Ammon's horn (tissue), 1 donor: ENCODE data around the gene CEACAM4.
A peak's percentile ranks its signal among the peaks of the same experiment; 100 is the strongest.
"Not testable (repeated sequence)": the region's sequence is repeated elsewhere in the genome, so short reads cannot be mapped to it uniquely, and the experiment has no call there.

Experiments used
- DNase-seq: peaks from one replicate; pipeline ENCODE4 v3.0.0-alpha.2; 2016; ENCODE audit warnings: low spot score

The CEACAM4 gene

DNA sequence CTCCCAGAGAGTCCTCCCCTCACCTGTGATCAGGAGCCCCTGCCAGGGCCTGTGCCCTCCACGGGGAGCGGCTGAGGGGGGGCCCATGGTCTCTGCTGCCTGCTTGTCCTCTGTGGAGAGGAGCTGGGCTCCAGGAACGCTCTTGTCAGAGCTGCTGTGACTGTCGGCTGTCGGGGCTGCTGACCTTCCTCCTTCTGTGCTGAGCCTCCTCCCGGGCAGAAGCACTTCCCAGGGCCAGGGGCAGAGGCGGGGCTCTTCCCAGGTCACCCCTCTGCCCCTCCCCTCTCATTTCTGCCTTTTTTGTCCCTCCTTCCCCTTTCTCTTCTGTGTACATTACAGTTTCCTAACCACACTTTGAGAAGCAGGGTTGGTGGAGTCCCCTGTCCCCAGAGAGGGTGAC lies at the start of gene CEACAM4:
Gene CEACAM4 (minus strand): TSS at position 198 of the 400 bp plus-strand sequence. CDS start 111 bp downstream, at position 87.
- peak; percentile 57 for DNase-seq

DNA sequence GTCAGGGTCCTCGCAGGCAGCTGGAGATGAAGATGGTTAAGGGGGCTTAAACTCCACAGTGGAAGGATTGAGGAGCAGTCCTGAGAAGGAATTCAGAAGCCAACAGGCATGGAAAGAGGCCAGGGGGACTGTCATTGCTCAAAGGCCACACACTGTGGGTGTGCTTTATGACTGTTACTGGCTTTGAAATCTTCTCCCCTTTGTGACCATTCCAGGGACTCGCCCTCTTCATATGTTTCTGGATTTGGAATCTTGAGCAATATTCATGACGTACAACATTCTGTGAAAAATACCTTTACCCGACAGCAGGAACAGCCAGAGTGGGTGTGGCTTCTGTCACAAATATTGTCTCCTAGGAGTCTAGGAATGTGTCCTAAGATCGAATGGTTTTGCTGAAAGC lies 44.6 kb upstream of the CEACAM4 start:
- DNase-seq, result no peak

DNA sequence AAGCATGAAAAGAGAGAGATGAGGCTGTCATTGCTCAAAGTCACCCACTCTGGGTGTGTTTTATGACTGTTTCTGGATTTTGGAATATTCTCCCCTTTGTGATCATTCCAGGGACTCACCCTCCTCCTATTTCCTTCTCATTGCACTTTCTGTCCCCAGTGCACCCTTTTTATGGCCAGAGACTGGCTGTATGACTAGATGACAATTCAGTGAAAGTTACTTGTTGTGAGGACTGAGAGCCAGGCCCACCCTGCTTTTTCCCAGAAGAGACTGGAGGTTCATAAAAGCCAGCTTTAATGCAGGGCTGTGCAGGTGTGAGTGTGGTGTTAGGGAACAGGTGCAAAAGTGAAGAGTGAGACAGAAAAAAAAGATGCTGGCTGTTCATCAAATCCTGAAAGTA lies 43.9 kb upstream of the CEACAM4 start:
- DNase-seq, result no peak

DNA sequence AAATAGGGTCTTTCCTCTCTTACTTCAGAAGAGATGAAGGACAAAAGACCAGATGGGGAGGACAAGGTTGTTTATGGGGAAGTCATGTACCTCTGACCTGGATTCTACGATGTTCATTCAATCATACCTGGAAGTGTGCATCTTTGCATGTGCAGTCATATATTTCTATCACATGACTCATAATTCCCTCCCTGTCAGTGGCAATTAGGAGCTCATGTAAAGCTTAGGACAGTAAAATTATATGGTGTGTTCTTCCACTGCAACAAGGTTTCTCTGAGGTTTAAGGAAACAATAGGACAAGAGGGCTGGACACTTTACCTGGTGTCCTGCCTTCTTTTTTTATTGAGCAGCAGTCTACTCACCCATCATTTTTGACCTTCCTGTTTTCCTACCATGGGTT lies 41.4 kb upstream of the CEACAM4 start:
- no peak for DNase-seq

DNA sequence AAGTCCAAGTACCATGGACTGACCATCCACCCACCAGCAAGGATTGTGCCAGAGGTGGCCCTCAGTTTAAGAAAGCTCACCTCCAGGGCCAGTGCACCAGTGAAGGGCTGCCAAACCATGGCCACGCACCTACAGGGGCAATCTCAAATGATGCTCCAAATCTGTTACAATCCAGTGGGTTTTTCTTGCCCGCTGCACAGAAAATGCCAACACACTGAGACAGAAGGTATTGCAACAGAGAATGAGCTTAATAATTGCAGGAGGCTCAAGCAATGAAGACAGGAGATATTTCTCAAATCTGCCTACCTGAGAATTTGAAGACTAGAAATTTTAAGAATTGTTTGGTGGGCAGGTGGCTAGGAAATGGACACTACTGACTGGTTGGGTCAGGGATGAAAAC lies 39.2 kb upstream of the CEACAM4 start:
- no peak for DNase-seq

DNA sequence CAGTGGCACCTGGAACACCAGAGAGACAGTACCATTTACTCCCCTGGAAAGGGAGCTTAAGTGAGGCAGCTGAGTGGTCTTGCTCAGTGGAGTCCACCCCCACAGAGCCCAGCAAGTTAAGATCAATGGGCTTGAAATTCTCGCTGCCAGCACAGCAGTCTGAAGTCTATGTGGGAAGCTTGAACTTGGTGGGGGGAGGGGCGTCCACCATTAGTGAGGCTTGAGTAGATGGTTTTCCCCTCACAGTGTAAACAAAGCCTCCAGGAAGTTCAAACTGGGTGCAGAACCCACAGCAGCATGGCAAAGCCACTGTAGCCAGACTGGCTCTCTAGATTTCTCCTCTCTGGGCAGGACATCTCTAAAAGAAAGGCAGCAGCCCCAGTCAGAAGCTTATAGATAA lies 30.3 kb upstream of the CEACAM4 start:
- no peak for DNase-seq

DNA sequence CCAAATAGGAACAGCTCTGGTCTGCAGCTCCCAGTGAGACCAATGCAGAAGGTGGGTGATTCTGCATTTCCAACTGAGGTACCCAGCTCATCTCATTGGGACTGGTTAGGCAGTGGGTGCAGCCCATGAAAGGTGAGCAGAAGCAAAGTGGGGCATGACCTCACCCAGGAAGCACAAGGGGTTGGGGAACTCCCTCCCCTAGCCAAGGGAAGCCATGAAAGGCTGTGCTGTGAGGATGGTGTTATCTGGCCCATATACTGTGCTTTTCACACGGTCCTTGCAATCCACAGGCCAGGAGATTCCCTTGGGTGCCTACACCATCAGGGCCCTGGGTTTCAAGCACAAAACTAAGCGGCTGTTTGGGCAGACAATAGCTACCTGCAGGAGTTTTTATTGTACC lies 29.9 kb upstream of the CEACAM4 start:
- DNase-seq, result not testable (repeated sequence)

DNA sequence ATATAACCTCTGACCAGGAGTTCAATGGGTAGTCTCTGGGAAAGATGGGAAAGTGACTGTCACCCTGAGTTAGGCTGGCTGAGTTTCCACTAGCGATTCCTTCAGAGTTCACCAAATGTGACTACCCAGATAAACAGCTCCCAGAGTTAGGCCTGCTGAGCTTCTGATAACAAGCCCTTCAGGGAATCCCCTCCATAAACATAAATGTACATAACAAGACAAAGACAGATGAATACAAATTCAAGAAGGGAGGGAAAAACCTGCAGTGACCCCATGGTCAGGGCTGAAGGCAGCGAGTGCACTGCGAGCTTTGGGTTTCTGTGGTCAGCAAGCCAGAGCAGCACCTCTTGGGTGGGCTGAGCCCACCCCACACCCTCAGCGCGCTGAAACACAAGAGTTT lies 25.4 kb upstream of the CEACAM4 start:
- DNase-seq, result no peak

DNA sequence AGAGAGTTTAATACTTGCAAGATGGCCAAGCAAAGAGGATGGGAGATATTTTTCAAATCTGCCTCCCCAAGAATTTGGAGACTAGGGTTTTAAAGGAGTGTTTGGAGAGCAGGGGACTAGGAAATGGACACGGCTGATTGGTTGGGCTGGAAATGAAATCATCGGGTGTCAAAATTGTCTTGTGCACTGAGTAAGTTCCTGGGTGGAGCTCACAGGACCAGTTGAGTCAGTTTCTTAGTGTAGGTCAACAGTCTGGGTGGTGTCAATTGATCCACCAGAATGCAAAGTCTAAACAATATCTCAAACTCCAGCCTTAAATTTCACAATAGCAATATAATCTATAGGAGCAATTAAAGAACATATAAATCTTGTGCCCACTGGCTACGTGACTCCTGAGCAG lies 23.0 kb upstream of the CEACAM4 start:
- no peak for DNase-seq

DNA sequence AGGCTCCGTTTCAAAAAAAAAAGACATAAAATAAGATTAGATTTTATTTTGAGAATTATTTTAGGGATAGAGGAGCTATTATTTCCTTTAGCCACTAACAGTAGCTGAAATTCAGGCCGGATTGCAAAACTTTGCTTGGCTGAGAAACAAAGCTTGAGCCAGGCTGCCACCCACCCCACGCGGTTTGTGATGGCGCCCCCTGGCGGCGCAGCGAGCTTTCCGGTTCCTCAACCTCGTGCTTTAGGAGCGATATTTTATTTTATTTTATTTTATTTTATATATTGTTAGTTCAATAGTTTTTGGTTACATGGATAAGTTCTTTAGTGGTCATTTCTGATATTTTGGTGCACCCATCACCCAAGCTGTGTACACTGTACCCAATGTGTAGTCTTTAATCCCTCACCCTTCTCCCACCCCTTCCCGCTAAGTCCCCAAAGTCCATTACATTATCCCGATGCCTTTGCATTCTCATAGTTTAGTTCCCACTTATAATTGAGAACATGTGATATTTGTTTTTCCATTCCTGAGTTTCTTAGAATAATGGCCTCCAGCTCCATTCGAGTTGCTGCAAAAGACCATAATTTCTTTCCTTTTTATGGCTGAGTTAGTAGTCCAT lies 19.8 kb upstream of the CEACAM4 start:
- no peak for DNase-seq

DNA sequence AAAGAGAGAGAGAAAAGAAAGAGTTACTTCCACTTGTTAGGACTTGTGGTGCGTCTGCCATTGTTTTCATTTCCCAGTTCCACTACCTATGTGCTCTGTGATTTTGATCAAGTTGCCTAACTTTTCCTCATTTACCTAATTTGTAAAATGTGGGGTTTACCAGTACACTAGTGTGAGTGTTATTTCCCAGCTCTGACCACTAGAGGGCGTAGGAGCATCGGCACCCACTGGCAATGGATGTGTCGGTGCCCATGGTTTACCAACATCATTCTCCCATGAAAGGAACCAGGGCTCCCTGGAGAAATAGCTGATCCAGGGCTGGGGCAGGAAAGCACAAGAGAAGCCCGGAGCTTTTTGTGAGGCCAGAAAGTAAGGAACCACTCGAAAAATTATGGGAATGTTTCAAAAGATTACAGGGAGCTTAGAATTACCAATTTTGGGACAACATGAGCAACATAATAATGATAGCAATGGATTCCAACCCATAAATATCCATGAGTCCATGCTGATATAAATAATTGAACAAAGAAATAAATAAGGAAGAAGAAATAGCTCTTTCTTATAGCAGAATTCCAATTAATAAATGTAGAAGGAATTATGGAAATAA lies 15.1 kb upstream of the CEACAM4 start:
- DNase-seq, result peak; percentile 81

DNA sequence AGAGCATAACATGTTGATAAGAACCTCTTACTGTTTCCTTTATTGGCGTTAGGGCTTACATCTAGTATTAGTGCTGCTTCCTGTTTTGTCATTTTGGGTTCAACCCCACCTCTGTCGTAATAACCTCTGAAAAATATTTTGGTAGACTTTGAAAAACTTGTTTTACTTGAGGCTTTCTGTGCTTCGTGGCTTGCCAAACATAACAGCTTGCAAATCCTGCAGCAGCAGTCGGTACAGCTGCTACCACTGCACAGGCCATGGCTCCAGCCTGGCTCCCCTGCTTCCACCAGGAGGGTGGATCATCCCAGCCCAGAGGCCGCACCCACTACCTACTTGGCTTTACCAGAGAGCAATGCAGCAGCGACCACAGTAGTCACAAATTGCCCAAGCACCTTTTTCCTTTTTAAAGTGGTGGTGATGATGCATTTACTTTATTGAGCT lies 11.8 kb upstream of the CEACAM4 start:
- DNase-seq, result no peak

DNA sequence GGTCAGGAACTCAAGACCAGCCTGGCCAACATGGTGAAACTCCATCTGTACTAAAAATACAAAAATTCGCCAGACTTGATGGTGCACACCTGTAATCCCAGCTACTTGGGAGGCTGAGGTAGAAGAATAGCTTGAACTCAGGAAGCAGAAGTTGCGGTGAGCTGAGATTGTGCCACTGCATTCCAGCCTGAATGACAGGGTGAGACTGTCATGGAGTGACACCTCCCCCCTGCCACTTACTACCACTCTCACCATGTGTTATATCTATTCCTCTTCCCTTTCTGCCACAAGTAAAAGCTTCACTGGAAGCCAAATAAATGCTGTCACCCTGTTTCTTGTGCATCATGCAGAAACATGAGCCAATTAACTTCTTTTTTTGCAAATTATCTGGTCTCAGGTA lies 10.6 kb upstream of the CEACAM4 start:
- no peak for DNase-seq

DNA sequence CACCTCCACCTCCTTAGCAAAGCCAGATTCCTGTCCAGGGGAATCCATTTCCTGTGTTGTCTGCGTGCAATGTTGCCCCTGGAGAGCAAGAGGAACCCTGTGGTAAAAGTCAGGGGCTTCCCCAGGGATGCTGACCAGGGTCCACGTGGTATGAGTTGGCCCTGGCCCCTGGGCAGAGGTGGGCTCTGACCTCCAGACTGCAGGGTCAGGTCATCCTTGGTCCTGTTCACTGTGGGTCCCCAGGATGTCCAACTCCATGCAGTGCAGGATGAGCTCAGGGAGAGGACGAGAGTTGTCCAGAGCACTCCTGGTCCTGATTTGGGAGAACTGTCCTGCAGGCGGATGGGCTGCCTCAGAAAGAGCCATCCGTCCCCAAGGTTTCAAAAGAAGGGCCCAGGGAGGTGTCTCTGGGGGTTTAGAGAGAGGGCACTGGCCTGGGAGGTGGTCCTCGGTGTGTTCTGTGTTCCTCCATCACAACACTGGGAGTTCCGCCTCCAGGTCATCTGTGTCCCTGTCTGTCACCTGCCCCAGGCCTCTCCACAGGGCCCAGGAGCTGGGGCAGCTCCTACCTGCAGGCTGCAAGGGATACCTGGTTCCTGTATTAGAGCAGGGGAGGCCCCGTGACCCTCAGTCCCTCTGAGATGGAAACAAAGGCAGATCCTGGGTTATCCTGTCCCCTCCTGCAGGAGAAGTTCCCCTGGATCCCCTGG lies 1.2 kb upstream of the CEACAM4 start:
- DNase-seq, result no peak

DNA sequence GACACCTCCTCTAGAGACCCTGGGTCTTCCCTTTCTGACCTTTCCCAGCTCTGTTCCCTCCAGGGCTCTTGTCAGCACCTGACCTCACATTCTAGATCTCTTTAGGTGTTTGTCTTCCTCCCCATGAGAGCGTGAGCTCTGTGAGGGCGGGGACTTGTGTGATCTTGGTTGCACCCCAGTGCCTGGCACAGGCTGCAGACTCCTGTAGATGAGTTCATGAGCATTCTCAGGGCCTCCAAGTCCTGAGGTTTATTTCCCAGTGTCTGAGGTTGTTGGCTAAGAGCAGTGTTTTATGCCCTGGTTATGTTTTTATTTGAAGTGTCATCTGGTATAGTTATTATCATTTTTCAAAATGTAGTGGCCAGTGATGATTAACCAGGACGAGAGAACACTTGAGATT lies 596 bp downstream of the CEACAM4 start:
- no peak for DNase-seq

DNA sequence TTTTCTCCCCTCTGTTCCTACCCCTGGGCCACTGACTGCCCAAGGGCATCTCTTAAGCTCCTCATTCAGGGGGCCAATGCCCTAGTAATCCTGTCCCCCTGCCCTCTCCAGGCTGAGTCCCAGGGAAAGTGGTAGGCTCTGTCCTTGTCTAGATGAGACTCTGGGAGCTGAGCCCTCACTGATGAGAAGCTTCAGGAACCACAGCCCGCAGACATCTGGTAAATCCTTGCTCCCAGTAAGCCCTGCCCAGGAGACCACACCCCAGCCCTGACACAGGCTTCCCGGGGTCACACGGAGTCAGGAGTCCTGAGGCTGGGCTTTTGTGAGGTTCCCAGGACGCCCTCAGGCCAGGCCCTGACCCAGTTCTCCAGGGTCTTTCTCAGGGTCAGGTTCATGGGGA lies 1.9 kb downstream of the CEACAM4 start:
- no peak for DNase-seq

DNA sequence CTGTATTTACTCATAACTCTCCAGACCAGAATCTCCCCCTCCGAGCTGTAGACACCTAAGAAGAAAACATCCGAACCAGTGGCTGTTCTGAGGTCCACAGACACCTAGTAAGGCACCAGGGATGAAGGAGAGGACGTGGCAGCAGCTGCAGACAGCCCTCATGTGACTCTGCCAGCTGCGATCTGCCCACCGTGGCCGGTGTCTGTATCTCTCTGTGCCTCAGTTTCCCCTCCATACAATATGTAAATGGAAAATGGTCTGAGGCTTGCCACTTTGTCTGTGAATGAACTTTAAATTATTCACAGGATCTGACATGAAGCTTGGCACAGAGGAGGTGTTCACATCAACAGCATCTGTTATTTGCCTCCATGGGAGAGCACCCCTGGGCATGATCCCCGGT lies 2.4 kb downstream of the CEACAM4 start:
- no peak for DNase-seq

DNA sequence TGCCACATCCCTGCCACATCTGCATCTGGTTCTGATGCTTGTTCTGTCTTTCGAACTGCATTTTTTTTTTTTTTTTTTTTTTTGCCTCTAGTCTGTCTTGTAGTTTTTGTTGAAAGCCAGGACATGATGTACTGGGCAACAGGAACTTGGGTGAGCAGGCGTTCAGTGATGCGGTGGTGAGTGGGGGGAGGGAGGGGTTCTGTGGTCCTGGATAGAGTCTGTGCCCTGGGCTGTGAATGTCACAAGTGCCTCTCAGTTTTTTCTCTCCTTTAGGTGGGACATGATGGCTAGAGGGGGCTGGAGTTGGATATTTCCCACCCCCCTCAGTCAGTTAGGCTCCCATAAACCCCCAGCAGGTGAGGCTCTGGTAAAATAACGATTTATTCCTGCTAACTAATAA lies 3.5 kb downstream of the CEACAM4 start:
- DNase-seq, result no peak

DNA sequence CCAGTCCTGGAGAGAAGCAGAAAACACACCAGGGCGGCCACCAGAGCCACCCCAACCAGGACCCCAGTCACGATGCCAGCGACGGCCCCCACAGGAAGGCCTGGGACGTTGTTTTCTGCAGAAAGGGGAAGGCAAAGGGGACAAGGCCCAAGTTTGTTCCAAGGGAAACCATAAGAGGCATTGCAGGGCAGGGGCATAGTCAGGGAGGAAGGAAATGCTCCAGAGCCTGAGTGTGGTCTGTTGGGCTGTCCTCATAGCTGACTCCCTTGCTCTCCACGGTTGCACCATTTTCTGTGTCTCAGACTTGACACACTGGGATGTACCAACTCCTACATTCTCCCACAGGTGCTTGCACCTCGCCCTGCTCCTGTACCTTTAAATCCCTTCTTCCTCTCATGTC lies 5.2 kb downstream of the CEACAM4 start:
- no peak for DNase-seq

DNA sequence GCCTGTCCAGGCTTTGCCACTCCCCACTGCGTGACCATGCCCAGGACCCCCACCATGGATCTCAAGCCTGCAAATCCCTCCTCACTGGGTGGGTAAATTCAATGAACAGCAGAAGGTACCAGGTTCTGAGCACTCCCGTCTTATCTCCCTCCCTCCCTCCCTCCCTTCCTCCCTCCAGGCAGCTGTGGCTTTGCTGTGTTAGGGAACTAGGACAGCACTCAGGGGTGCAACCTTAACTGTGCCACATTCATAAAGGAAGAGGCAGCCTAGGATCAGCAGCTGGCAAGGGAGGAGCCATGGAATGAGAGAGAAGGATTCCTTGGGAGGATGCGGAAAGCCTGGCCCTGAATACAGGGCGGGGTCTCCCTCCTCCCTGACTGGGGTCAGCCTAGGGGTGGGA lies 5.6 kb downstream of the CEACAM4 start:
- DNase-seq, result no peak

DNA sequence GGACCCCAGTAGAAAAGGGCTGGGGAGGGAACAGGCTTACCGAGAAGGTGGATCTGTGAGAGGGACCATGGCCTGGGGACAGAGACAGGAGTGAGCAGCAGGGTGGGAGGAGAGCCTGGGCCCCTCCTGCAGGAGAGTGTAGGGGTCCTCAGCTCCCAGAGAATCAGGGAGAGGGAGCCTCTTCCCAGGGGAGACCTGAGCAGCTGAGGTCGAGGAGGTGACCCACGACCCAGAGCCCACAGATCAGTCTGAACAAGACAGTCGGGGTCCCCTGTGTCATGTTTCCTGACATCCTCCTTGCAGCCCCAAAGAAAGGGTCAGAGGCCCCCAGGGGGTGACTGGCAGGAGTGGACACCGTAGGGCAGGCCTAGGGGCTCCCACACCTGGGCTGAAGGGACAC lies 6.7 kb downstream of the CEACAM4 start:
- no peak for DNase-seq

DNA sequence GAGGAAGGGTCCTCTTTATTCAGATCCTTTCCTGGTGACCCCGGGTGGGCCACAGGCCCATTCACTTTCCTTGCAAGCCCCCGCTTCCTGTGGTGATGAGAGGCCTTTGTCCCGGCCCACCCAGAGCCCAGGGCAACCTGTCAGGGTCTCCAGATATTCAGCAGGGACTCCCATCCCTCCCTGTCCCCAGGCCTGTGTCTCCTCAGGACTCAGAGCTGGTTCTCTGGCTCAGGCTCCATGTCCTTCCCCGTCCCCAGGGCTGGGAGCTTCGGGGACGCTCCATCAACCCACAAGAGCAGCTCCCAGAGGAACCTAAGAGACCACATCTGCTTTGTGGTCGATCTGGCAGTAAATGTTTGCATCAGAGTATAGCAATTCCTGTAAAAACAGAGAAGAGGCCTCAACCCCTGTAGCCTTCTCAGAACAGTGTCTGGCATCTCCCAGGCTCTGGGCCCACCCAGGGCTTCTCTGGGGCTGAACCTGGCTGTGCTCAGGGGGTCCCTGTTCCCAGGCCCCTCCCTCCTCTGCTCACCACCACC lies 7.8 kb downstream of the CEACAM4 start:
- no peak for DNase-seq
